Liver (tissue), 3 donors: ENCODE data around the gene CAMKV.

Experiments used
- GABPA ChIP-seq, 2 donors: IDR thresholded peaks in 1 of 2; conservative IDR thresholded peaks in 1 of 2; 2 replicates each; pipeline ENCODE4 v1.6.1; 2016; ENCODE audit warnings: antibody characterized with exemption in 2 of 2, mild to moderate bottlenecking in 1 of 2, moderate library complexity in 1 of 2
- JUND ChIP-seq, 2 donors: IDR thresholded peaks; 2 replicates each; pipeline ENCODE4 v1.6.1; 2016; ENCODE audit warnings: antibody characterized with exemption in 2 of 2
- SP1 ChIP-seq: IDR thresholded peaks from 2 replicates; pipeline ENCODE4 v1.6.1; 2018; ENCODE audit warnings: antibody characterized with exemption, mild to moderate bottlenecking
- TF ChIP-seq, protein P1 (sequence below): fragments of 150-350 bp; IDR thresholded peaks from 2 replicates; pipeline ENCODE4 v1.5.1; 2017; ENCODE audit warnings: improper control_type of control experiment, low read depth, low read length; ENCODE audit not compliant: missing input control
- donor health status: healthy.
- donor health status: healthy.

DNA sequence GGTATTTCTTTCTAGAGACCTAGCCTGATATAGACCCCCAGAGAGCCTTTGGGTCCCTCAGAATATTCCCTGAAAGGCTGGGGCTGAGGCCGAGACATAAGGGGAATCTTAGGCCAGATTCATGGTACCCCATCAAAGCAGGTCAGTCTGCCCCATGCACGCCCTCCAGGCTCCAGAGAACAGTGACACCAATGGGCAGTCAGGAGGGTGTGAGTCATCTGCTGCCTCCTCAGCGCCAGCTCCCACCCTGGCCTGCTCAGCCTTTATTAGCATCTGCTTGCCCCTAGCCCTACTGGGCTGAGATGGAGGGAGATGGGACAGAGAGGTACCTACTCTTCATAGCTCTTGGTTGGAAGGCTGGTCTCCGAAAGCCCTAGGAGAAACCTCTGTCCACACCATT, 14.3 kb upstream of the CAMKV start:
- TF ChIP-seq JUND (IDR thresholded peaks at IDR 0.05) = no peak
- no peak for TF ChIP-seq GABPA (IDR thresholded peaks at IDR 0.05 in 1 of 2, conservative IDR thresholded peaks at IDR 0.05 in 1 of 2)
- TF ChIP-seq, protein P1, sequence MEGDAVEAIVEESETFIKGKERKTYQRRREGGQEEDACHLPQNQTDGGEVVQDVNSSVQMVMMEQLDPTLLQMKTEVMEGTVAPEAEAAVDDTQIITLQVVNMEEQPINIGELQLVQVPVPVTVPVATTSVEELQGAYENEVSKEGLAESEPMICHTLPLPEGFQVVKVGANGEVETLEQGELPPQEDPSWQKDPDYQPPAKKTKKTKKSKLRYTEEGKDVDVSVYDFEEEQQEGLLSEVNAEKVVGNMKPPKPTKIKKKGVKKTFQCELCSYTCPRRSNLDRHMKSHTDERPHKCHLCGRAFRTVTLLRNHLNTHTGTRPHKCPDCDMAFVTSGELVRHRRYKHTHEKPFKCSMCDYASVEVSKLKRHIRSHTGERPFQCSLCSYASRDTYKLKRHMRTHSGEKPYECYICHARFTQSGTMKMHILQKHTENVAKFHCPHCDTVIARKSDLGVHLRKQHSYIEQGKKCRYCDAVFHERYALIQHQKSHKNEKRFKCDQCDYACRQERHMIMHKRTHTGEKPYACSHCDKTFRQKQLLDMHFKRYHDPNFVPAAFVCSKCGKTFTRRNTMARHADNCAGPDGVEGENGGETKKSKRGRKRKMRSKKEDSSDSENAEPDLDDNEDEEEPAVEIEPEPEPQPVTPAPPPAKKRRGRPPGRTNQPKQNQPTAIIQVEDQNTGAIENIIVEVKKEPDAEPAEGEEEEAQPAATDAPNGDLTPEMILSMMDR = no peak
- TF ChIP-seq SP1 = no peak
